ENCODE data around the gene DMXL1.
"Not testable (repeated sequence)": the region's sequence is repeated elsewhere in the genome, so short reads cannot be mapped to it uniquely, and the experiment has no call there.

The DMXL1 gene

GRCh38 chr5:119179857-119180641, 109.2 kb downstream of the DMXL1 start:
- DNase-seq = no peak
- in situ Hi-C loops (cut with HindIII; ENCODE audit: low pct_ligation_motif_present, low pct_unique_long_range_greater_than_20kb, low sequenced_read_pairs) = no loop called here

GRCh38 chr5:119185512-119185911, 114.6 kb downstream of the DMXL1 start:
- DNase-seq; in situ Hi-C loops (cut with HindIII; ENCODE audit: low pct_ligation_motif_present, low pct_unique_long_range_greater_than_20kb, low sequenced_read_pairs): not testable (repeated sequence)

- no peak for DNase-seq
- in situ Hi-C loops (cut with HindIII; ENCODE audit: low pct_ligation_motif_present, low pct_unique_long_range_greater_than_20kb, low sequenced_read_pairs) = no loop called here
These were observed 117.1 kb downstream of the DMXL1 start for GRCh38 chr5:119187776-119188529.

- in situ Hi-C loops (cut with HindIII; ENCODE audit: low pct_ligation_motif_present, low pct_unique_long_range_greater_than_20kb, low sequenced_read_pairs) = no loop called here
- no peak for DNase-seq
These were observed 119.7 kb downstream of the DMXL1 start for GRCh38 chr5:119190470-119191095.

GRCh38 chr5:119191944-119192343, 121.1 kb downstream of the DMXL1 start:
- no peak for DNase-seq
- in situ Hi-C loops (cut with HindIII; ENCODE audit: low pct_ligation_motif_present, low pct_unique_long_range_greater_than_20kb, low sequenced_read_pairs) = no loop called here

- DNase-seq = no peak
- in situ Hi-C loops (cut with HindIII; ENCODE audit: low pct_ligation_motif_present, low pct_unique_long_range_greater_than_20kb, low sequenced_read_pairs) = no loop called here
These were observed 129.9 kb downstream of the DMXL1 start for GRCh38 chr5:119200795-119201194.

GRCh38 chr5:119207105-119207504, 136.2 kb downstream of the DMXL1 start:
- in situ Hi-C loops (cut with HindIII; ENCODE audit: low pct_ligation_motif_present, low pct_unique_long_range_greater_than_20kb, low sequenced_read_pairs) = no loop called here

GRCh38 chr5:119212026-119212425, 141.1 kb downstream of the DMXL1 start:
- no peak for DNase-seq
- in situ Hi-C loops (cut with HindIII; ENCODE audit: low pct_ligation_motif_present, low pct_unique_long_range_greater_than_20kb, low sequenced_read_pairs) = no loop called here

More at GRCh38 chr5:119207105-119207504, 136.2 kb downstream of the DMXL1 start:
- no peak for DNase-seq

GRCh38 chr5:119212676-119213075, 141.8 kb downstream of the DMXL1 start:
- in situ Hi-C loops (cut with HindIII; ENCODE audit: low pct_ligation_motif_present, low pct_unique_long_range_greater_than_20kb, low sequenced_read_pairs) = no loop called here
- no peak for DNase-seq

- DNase-seq = no peak
- in situ Hi-C loops (cut with HindIII; ENCODE audit: low pct_ligation_motif_present, low pct_unique_long_range_greater_than_20kb, low sequenced_read_pairs) = no loop called here
These were observed 146.3 kb downstream of the DMXL1 start for GRCh38 chr5:119217183-119217582.

GRCh38 chr5:119218830-119219782, 148.2 kb downstream of the DMXL1 start:
- in situ Hi-C loops (cut with HindIII; ENCODE audit: low pct_ligation_motif_present, low pct_unique_long_range_greater_than_20kb, low sequenced_read_pairs) = no loop called here
- DNase-seq = no peak

- DNase-seq = no peak
- in situ Hi-C loops (cut with HindIII; ENCODE audit: low pct_ligation_motif_present, low pct_unique_long_range_greater_than_20kb, low sequenced_read_pairs) = no loop called here
These were observed 149.8 kb downstream of the DMXL1 start for GRCh38 chr5:119220576-119221197.

GRCh38 chr5:119221330-119221729, 150.4 kb downstream of the DMXL1 start:
- no peak for DNase-seq
- in situ Hi-C loops (cut with HindIII; ENCODE audit: low pct_ligation_motif_present, low pct_unique_long_range_greater_than_20kb, low sequenced_read_pairs) = no loop called here

GRCh38 chr5:119229950-119230349, 159.1 kb downstream of the DMXL1 start:
- no peak for DNase-seq
- in situ Hi-C loops (cut with HindIII; ENCODE audit: low pct_ligation_motif_present, low pct_unique_long_range_greater_than_20kb, low sequenced_read_pairs) = no loop called here

GRCh38 chr5:119238265-119239118, 167.6 kb downstream of the DMXL1 start:
- in situ Hi-C loops (cut with HindIII; ENCODE audit: low pct_ligation_motif_present, low pct_unique_long_range_greater_than_20kb, low sequenced_read_pairs) = no loop called here
- DNase-seq = no peak

- in situ Hi-C loops (cut with HindIII; ENCODE audit: low pct_ligation_motif_present, low pct_unique_long_range_greater_than_20kb, low sequenced_read_pairs) = no loop called here
- DNase-seq = no peak
These were observed 168.2 kb downstream of the DMXL1 start for GRCh38 chr5:119239119-119239417.

- DNase-seq; in situ Hi-C loops (cut with HindIII; ENCODE audit: low pct_ligation_motif_present, low pct_unique_long_range_greater_than_20kb, low sequenced_read_pairs): not testable (repeated sequence)
These were observed 168.9 kb downstream of the DMXL1 start for GRCh38 chr5:119239826-119240225.
